ENCODE measurements around the gene KASH5.
"Not testable (repeated sequence)": the region's sequence is repeated elsewhere in the genome, so short reads cannot be mapped to it uniquely, and the experiment has no call there.

The KASH5 gene

DNA sequence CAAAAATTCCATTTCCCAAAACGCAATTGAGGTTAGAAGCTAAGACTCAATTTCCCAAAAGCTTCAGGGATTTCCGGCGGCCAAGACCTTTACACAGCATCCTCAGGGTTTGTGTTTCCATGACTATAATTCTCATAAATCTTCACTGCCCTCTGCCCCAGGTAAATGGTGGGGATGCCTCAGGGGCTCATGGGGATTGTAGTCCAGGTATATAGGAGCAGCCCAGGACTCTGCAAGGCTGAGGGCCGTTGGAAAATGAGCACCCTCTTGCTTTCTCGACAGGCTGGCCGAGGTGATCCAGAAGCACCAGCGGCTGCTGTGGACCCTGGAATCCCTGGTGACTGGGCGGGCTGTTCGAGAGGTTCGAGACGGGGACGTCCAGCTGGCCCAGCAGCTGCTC is 71.3 kb downstream of the KASH5 start:
- no peaks in the 10 kb centered on the region for H3K27me3 ChIP-seq (ENCODE audit: control insufficient read depth, insufficient read depth, low read length, poor library complexity, severe bottlenecking)
- H3K27ac ChIP-seq (ENCODE audit: insufficient read depth, low read depth, low read length, poor library complexity, severe bottlenecking): no peak overlapping the region
- H3K4me1 ChIP-seq (ENCODE audit: control insufficient read depth, insufficient read depth, low read length): no peaks in the 10 kb centered on the region
- H3K36me3 ChIP-seq (ENCODE audit: control insufficient read depth, insufficient read depth, low read length): peaks cover 12% of the 10 kb centered on the region
- 91 to 94% methylated on average over 12 of the region's 12 CpGs for WGBS, 2 experiments
- no peaks in the 10 kb centered on the region for H3K9me3 ChIP-seq (ENCODE audit: control insufficient read depth, low read length)
- H3K4me3 ChIP-seq (ENCODE audit: insufficient read depth, low read depth, low read length): no peak overlapping the region

DNA sequence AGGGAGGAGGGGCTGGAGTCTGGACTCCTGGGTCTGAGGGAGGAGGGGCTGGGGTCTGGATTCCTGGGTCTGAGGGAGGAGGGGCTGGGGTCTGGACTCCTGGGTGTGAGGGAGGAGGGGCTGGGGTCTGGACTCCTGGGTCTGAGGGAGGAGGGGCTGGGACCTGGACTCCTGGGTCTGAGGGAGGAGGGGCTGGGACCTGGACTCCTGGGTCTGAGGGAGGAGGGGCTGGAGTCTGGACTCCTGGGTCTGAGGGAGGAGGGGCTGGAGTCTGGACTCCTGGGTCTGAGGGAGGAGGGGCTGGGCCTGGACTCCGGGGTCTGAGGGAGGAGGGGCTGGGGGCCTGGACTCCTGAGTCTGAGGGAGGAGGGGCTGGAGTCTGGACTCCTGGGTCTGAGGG is 73.1 kb downstream of the KASH5 start:
- not testable (repeated sequence) for H3K4me3 ChIP-seq (ENCODE audit: insufficient read depth, low read depth, low read length); H3K9me3 ChIP-seq (ENCODE audit: control insufficient read depth, low read length); H3K4me1 ChIP-seq (ENCODE audit: control insufficient read depth, insufficient read depth, low read length); H3K27ac ChIP-seq (ENCODE audit: insufficient read depth, low read depth, low read length, poor library complexity, severe bottlenecking); H3K27me3 ChIP-seq (ENCODE audit: control insufficient read depth, insufficient read depth, low read length, poor library complexity, severe bottlenecking)
- peaks cover 17% of the 10 kb centered on the region for H3K36me3 ChIP-seq (ENCODE audit: control insufficient read depth, insufficient read depth, low read length)
- WGBS, 2 experiments: no CpG with 5 or more reads among the region's 1 CpG

DNA sequence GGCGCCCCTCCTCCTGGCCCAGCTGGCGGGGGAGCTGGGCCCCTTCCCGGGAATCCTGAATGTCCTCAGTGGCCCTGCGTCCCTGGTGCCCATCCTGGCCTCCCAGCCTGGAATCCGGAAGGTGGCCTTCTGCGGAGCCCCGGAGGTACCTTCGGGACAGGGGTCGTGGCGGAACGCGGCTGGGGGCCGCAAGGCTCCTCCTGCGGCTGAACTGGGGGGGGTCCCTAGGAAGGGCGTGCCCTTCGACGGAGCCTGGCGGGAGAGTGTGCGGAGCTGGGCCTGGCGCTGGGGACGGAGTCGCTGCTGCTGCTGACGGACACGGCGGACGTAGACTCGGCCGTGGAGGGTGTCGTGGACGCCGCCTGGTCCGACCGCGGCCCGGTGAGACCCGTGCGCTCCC is 73.6 kb downstream of the KASH5 start:
- Histone ChIP-seq H3K4me3 (ENCODE audit: insufficient read depth, low read depth, low read length) (no peak overlapping the region), H3K4me1 (ENCODE audit: control insufficient read depth, insufficient read depth, low read length) (no peaks in the 10 kb centered on the region), H3K27ac (ENCODE audit: insufficient read depth, low read depth, low read length, poor library complexity, severe bottlenecking) (no peak overlapping the region), H3K27me3 (ENCODE audit: control insufficient read depth, insufficient read depth, low read length, poor library complexity, severe bottlenecking) (no peaks in the 10 kb centered on the region), H3K9me3 (ENCODE audit: control insufficient read depth, low read length) (no peaks in the 10 kb centered on the region), H3K36me3 (ENCODE audit: control insufficient read depth, insufficient read depth, low read length) (peaks cover 17% of the 10 kb centered on the region)
- 93 to 97% methylated on average over 37 of the region's 37 CpGs for WGBS, 2 experiments

DNA sequence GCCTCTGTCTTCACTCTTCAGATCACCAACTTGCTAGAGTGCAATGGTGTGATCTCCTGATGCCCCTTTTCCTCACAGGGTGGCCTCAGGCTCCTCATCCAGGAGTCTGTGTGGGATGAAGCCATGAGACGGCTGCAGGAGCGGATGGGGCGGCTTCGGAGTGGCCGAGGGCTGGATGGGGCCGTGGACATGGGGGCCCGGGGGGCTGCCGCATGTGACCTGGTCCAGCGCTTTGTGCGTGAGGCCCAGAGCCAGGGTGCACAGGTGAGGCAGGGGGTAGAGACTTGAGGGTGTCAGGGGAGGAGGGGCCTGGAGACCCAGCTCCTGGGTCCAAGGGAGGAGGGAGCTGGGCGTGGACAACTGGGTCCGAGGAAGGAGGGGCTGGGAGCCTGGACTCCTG is 74.4 kb downstream of the KASH5 start:
- H3K27me3 ChIP-seq (ENCODE audit: control insufficient read depth, insufficient read depth, low read length, poor library complexity, severe bottlenecking): no peaks in the 10 kb centered on the region
- H3K9me3 ChIP-seq (ENCODE audit: control insufficient read depth, low read length): no peaks in the 10 kb centered on the region
- H3K36me3 ChIP-seq (ENCODE audit: control insufficient read depth, insufficient read depth, low read length): peaks cover 17% of the 10 kb centered on the region
- no peaks in the 10 kb centered on the region for H3K4me1 ChIP-seq (ENCODE audit: control insufficient read depth, insufficient read depth, low read length)
- H3K27ac ChIP-seq (ENCODE audit: insufficient read depth, low read depth, low read length, poor library complexity, severe bottlenecking): no peak overlapping the region
- H3K4me3 ChIP-seq (ENCODE audit: insufficient read depth, low read depth, low read length): no peak overlapping the region
- 88 to 89% methylated on average over 12 of the region's 12 CpGs for WGBS, 2 experiments

DNA sequence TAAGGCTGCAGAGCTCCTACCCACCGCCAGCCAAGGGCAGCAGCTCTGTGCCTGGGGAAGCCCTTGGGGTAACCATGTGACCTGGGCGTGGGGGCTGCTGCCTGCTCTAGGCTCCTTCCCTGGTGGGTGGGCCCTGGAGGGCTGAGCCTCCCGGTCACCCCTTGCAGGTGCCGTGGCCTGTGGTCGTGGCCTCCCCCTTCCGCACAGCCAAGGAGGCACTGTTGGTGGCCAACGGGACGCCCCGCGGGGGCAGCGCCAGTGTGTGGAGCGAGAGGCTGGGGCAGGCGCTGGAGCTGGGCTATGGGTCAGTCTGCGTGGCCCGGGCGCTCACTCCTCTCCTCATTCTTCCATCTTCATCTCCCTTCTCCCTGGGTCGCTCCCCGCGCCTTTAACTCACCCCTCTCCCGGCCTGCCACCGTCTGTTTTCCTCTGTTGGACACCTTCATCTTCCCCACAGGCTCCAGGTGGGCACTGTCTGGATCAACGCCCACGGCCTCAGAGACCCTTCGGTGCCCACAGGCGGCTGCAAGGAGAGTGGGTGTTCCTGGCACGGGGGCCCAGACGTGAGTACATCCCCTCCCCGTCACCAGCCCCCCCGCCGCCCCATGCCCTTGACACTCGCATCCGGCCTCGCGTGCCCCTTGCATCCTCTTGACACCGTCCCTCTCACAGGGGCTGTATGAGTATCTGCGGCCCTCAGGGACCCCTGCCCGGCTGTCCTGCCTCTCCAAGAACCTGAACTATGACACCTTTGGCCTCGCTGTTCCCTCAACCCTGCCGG is 76.1 kb downstream of the KASH5 start:
- H3K4me3 ChIP-seq (ENCODE audit: insufficient read depth, low read depth, low read length): no peak overlapping the region
- no peaks in the 10 kb centered on the region for H3K27me3 ChIP-seq (ENCODE audit: control insufficient read depth, insufficient read depth, low read length, poor library complexity, severe bottlenecking)
- H3K4me1 ChIP-seq (ENCODE audit: control insufficient read depth, insufficient read depth, low read length): peaks cover 6% of the 10 kb centered on the region
- H3K9me3 ChIP-seq (ENCODE audit: control insufficient read depth, low read length): no peaks in the 10 kb centered on the region
- peaks cover 13% of the 10 kb centered on the region for H3K36me3 ChIP-seq (ENCODE audit: control insufficient read depth, insufficient read depth, low read length)
- H3K27ac ChIP-seq (ENCODE audit: insufficient read depth, low read depth, low read length, poor library complexity, severe bottlenecking): no peak overlapping the region
- 93% methylated on average over 39 of the region's 39 CpGs for WGBS, 2 experiments

DNA sequence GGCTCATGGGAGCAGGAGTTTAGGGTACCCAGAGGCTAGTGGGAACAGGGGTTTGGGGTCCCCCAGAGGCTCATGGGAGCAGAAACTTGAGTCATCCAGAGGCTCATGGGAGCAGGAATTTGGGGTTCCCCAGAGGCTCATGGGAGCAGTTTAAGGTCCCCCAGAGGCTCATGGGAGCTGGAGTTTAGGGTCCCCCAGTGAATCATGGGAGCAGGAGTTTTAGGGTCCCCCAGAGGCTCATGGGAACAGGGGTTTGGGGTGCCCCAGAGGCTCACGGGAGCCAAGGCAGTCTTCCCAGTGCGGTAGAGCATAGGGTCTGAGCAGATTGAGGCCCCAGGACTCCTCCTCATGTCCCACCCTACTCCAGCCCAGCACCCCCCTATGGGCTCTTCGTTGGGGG is 77.3 kb downstream of the KASH5 start:
- Histone ChIP-seq H3K36me3 (ENCODE audit: control insufficient read depth, insufficient read depth, low read length) (peaks cover 6% of the 10 kb centered on the region), H3K4me1 (ENCODE audit: control insufficient read depth, insufficient read depth, low read length) (peaks cover 6% of the 10 kb centered on the region), H3K4me3 (ENCODE audit: insufficient read depth, low read depth, low read length) (no peak overlapping the region), H3K9me3 (ENCODE audit: control insufficient read depth, low read length) (no peaks in the 10 kb centered on the region), H3K27ac (ENCODE audit: insufficient read depth, low read depth, low read length, poor library complexity, severe bottlenecking) (no peak overlapping the region), H3K27me3 (ENCODE audit: control insufficient read depth, insufficient read depth, low read length, poor library complexity, severe bottlenecking) (no peaks in the 10 kb centered on the region)
- WGBS, 2 experiments: 95 to 96% methylated on average over 3 of the region's 3 CpGs
